Spinal cord (tissue), 10 donors: ENCODE results near the gene ATPAF2. TPM values are rescaled to one million over a fixed set of nuclear protein-coding genes. Genes with fewer than 3 reads are reported as not detected.

Source experiments
- DNase-seq, 6 donors: peaks; one replicate each; pipeline versions ENCODE4 v3.0.0 to v3.0.0-alpha.2; 2013 to 2015; ENCODE audit warnings: low spot score in 6 of 6, low read depth in 4 of 6
- H3K27ac ChIP-seq: one replicate; pipeline ENCODE4 v1.5.1; 2013; ENCODE audit warnings: low read depth, low read length, control low read depth
- H3K27me3 ChIP-seq: one replicate; pipeline ENCODE4 v1.6.1; 2013; ENCODE audit warnings: low read length; ENCODE audit not compliant: control insufficient read depth, insufficient read depth
- H3K36me3 ChIP-seq: one replicate; pipeline ENCODE4 v1.6.1; 2013; ENCODE audit warnings: low read length; ENCODE audit not compliant: control insufficient read depth, insufficient read depth
- H3K4me1 ChIP-seq: one replicate; pipeline ENCODE4 v1.6.1; 2013; ENCODE audit warnings: low read length; ENCODE audit not compliant: control insufficient read depth, insufficient read depth
- H3K4me3 ChIP-seq: one replicate; pipeline ENCODE4 v1.5.1; 2013; ENCODE audit warnings: low read depth, low read length, control low read depth
- H3K9me3 ChIP-seq: one replicate; pipeline ENCODE4 v1.6.1; 2013; ENCODE audit warnings: low read length; ENCODE audit not compliant: control insufficient read depth, insufficient read depth
- WGBS: methylation state at CpG from one replicate; pipeline ENCODE4 v1.1.5; 2013; ENCODE audit warnings: missing lambda C conversion rate; ENCODE audit not compliant: insufficient coverage; 5-methylcytosine and 5-hydroxymethylcytosine counted together
- long read RNA-seq, 4 donors: transcript quantifications; one replicate each; lab custom pipeline, GENCODE V29; 2026
- polyA plus RNA-seq, 2 donors: library from polyadenylated mRNA; unstranded; fragments of 120-200 nt; gene quantifications; one replicate each; pipeline ENCODE4 v1.2.1, GENCODE V29; 2013; ENCODE audit not compliant: insufficient read length in 2 of 2
- total RNA-seq, 2 donors: library from RNA; depleted of rRNA in 1 of 2; stranded (reverse); fragments of 120-200 nt in 1 of 2; fragments of >200 nt in 1 of 2; gene quantifications; one replicate each; pipeline versions ENCODE4 v1.2.3 to v1.2.4, GENCODE V29; 2013 to 2014
- donor health status: healthy.

Gene ATPAF2
- total RNA-seq = 10 to 100 TPM; 22.8 to 25.8 TPM
- polyA plus RNA-seq = 10 to 100 TPM; 26.8 to 31.5 TPM
- long read RNA-seq, donor 1, transcript ATPAF2-206 (8 exons, 1,564 nt) = major isoform, 9 of 11 reads
- long read RNA-seq, donor 1, partial matches to known transcripts = 0 of 11 reads
- long read RNA-seq, donor 1, other reads (novel, unspliced or antisense) = 0 of 11 reads
- long read RNA-seq, donor 2, partial matches to known transcripts = 0 of 2 reads
- long read RNA-seq, donor 2, other reads (novel, unspliced or antisense) = 0 of 2 reads
- long read RNA-seq, donor 3, partial matches to known transcripts = 5 of 9 reads
- long read RNA-seq, donor 3, other reads (novel, unspliced or antisense) = 0 of 9 reads
- long read RNA-seq, donor 4, transcript ATPAF2-206 (8 exons, 1,564 nt) = major isoform, 9 of 13 reads
- long read RNA-seq, donor 4, partial matches to known transcripts = 0 of 13 reads
- long read RNA-seq, donor 4, other reads (novel, unspliced or antisense) = 0 of 13 reads

DNA sequence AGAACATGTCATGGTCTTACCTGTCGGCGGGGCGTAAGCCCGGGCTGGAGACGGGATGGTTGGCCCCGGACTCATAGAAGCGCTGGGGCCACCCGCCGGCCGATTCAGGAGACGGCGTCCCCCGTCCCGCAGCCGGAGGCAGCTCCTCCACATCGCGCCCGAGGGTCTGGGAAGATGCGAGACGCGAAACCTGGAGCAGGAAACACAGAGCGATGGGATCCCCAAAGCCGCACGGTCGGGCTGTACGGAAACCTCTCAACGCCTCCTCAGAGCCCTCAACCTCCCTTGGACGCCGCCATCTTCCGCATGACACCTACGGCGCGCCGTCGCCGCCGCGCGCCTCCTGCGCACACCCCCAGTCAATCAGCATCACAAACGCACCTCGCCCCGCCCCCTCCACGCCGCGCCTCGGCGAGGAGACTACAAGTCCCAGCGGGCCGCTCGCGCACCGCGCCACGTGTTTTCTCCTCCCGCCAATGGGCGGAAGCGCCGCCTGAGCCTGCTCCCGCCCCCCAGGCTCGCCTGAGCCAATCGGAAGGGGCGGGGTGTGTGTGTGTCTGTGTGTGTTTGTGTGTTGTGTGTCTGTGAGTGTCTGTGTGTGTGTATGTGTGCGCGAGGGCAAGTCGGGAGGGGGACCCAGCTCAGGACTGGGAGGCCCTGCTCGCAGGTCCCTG lies at the start of gene ATPAF2, which contains the start of gene GID4:
ATPAF2 (minus strand) TSS at position 308 of the 674 bp plus-strand sequence; CDS start at position 153, 155 bp downstream.
GID4 (plus strand) TSS at position 548 of the 674 bp plus-strand sequence; CDS start at position 605, 57 bp downstream.
- Histone ChIP-seq H3K4me3 (peak within 1 kb of the TSS; percentile 73), H3K4me1 (peaks cover 24% of the 10 kb centered on the region), H3K27me3 (no peaks in the 10 kb centered on the region), H3K36me3 (no peaks in the 10 kb centered on the region), H3K9me3 (no peaks in the 10 kb centered on the region), H3K27ac (peak within 1 kb of the TSS; percentile 67)
- peak; percentile 94 to 100 (median 98) for DNase-seq
- 0% methylated on average over 65 of the region's 67 CpGs for WGBS

DNA sequence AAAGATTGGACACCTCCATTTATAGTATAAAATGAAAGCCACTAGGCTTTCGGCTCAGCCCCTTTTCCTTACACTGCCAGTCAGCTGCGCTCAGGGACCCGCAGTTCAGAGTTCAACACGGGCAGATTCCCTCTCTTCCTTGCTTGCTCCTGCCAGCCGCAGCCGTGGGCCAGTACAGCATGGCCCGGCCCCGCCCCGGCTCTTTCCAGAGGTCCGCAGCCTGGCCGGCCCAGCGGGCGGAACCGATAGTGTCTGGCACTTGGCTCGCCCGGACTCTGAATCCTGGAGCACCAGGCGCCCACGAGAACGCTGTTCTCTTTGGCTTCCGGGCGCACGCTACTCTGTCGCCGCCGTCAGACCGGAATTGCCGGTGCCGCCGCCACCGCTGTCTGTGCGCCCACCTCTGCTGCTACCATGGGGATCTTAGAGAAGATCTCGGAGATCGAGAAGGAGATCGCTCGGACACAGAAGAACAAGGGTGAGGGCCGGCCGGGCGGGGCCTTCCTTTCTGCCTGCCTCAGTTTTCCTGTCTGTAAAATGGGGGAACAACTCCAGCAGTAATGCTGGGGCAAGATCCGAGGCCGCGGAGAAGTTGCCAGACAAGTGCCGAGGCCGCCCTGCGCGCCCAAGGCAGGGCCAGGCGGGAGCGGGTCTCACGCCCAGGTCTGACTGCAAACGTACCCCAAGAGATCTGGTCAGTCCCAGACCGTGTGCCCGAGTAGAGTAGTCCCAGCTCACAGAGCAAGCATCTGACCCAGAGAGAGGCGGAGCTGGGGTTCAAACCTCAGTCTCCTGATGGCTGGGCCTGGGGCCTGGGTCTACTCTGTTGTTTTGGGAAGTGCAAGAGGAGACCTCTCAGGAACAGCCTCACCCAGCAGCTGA lies 48.9 kb upstream of the ATPAF2 start, which contains the start of gene DRG2:
DRG2 (plus strand) TSS at position 339 of the 882 bp plus-strand sequence; CDS start at position 415, 76 bp downstream.
- H3K36me3 ChIP-seq = peaks cover 16% of the 10 kb centered on the region
- H3K27ac ChIP-seq = peak within 1 kb of the TSS; percentile 84
- H3K9me3 ChIP-seq = no peaks in the 10 kb centered on the region
- H3K4me3 ChIP-seq = peak within 1 kb of the TSS; percentile 91
- peak; percentile 84 to 97 (median 88) for DNase-seq
- no peaks in the 10 kb centered on the region for H3K27me3 ChIP-seq
- peaks cover 19% of the 10 kb centered on the region for H3K4me1 ChIP-seq
- 2% methylated on average over 52 of the region's 52 CpGs for WGBS

- Histone ChIP-seq H3K27me3 (no peaks in the 10 kb centered on the region), H3K4me1 (peaks cover 19% of the 10 kb centered on the region), H3K27ac (no peak overlapping the region), H3K4me3 (no peak overlapping the region), H3K36me3 (peaks cover 4% of the 10 kb centered on the region), H3K9me3 (no peaks in the 10 kb centered on the region)
- 100% methylated on average over 2 of the region's 4 CpGs for WGBS
- DNase-seq = no peak
These were observed 45.3 kb upstream of the ATPAF2 start for GRCh38 chr17:18084256-18084655.

GRCh38 chr17:18079543-18079942 lies 40.6 kb upstream of the ATPAF2 start:
- no peaks in the 10 kb centered on the region for H3K9me3 ChIP-seq
- no peak for DNase-seq
- H3K36me3 ChIP-seq = no peaks in the 10 kb centered on the region
- 92% methylated on average over 2 of the region's 4 CpGs for WGBS
- H3K27me3 ChIP-seq = no peaks in the 10 kb centered on the region
- H3K4me1 ChIP-seq = no peaks in the 10 kb centered on the region
- H3K4me3 ChIP-seq = no peak overlapping the region
- no peak overlapping the region for H3K27ac ChIP-seq

- no peak for DNase-seq
- 62% methylated on average over 7 of the region's 7 CpGs for WGBS
- H3K27ac ChIP-seq = no peak overlapping the region
These were observed 38.0 kb upstream of the ATPAF2 start for GRCh38 chr17:18076936-18077335.

GRCh38 chr17:18074566-18075272 lies 35.8 kb upstream of the ATPAF2 start:
- no peaks in the 10 kb centered on the region for H3K27me3 ChIP-seq
- 86% methylated on average over 4 of the region's 6 CpGs for WGBS
- no peaks in the 10 kb centered on the region for H3K4me1 ChIP-seq
- no peaks in the 10 kb centered on the region for H3K9me3 ChIP-seq
- no peaks in the 10 kb centered on the region for H3K36me3 ChIP-seq
- H3K4me3 ChIP-seq = no peak overlapping the region
- H3K27ac ChIP-seq = no peak overlapping the region
- DNase-seq = no peak

More at GRCh38 chr17:18076936-18077335, 38.0 kb upstream of the ATPAF2 start:
- no peaks in the 10 kb centered on the region for H3K36me3 ChIP-seq
- no peaks in the 10 kb centered on the region for H3K27me3 ChIP-seq
- H3K9me3 ChIP-seq = no peaks in the 10 kb centered on the region
- no peaks in the 10 kb centered on the region for H3K4me1 ChIP-seq
- no peak overlapping the region for H3K4me3 ChIP-seq

DNA sequence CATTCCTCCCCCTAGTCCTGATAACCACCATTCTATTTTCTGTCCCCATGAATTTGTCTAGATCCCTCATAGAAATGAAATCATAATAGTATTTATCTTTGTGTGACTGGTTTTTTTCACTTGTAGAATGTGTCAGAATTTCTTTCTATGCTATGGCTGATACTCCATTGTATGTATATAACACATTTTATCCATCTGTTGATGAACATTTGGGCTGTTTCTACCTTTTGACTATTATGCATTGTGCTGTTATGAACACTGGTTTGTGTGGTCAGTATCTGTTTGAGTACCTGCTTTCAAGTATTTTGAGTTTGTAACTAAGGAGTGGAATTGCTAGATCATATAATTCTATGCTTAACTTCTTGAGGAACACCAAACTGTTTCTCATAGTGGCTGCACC lies 32.8 kb upstream of the ATPAF2 start:
- no peak overlapping the region for H3K4me3 ChIP-seq
- no peaks in the 10 kb centered on the region for H3K27me3 ChIP-seq
- H3K36me3 ChIP-seq = no peaks in the 10 kb centered on the region
- no peak for DNase-seq
- H3K27ac ChIP-seq = no peak overlapping the region
- no peaks in the 10 kb centered on the region for H3K4me1 ChIP-seq
- H3K9me3 ChIP-seq = no peaks in the 10 kb centered on the region

GRCh38 chr17:18070861-18071340 lies 31.9 kb upstream of the ATPAF2 start:
- no peaks in the 10 kb centered on the region for H3K27me3 ChIP-seq
- 3% methylated on average over 7 of the region's 8 CpGs for WGBS
- H3K4me1 ChIP-seq = no peaks in the 10 kb centered on the region
- DNase-seq = peak in 3 of 6 donors; percentile 12 to 54 (median 46)
- H3K36me3 ChIP-seq = no peaks in the 10 kb centered on the region
- no peak overlapping the region for H3K4me3 ChIP-seq
- H3K27ac ChIP-seq = no peak overlapping the region
- H3K9me3 ChIP-seq = no peaks in the 10 kb centered on the region
